NCI-H128 (cell line): ENCODE measurements around the gene PTPRN2.

Experiments
- DNase-seq: peaks from one replicate; lab custom pipeline; 2025; ENCODE audit not compliant: unreplicated experiment; lab: John Stamatoyannopoulos, UW

The PTPRN2 gene

GRCh38 chr7:158133515-158134271, 453.9 kb downstream of the PTPRN2 start:
- DNase-seq = no peak

- DNase-seq = no peak
Observed at GRCh38 chr7:158133057-158133456, 454.6 kb downstream of the PTPRN2 start.

- no peak for DNase-seq
Observed at GRCh38 chr7:158130023-158130409, 457.6 kb downstream of the PTPRN2 start.

DNA sequence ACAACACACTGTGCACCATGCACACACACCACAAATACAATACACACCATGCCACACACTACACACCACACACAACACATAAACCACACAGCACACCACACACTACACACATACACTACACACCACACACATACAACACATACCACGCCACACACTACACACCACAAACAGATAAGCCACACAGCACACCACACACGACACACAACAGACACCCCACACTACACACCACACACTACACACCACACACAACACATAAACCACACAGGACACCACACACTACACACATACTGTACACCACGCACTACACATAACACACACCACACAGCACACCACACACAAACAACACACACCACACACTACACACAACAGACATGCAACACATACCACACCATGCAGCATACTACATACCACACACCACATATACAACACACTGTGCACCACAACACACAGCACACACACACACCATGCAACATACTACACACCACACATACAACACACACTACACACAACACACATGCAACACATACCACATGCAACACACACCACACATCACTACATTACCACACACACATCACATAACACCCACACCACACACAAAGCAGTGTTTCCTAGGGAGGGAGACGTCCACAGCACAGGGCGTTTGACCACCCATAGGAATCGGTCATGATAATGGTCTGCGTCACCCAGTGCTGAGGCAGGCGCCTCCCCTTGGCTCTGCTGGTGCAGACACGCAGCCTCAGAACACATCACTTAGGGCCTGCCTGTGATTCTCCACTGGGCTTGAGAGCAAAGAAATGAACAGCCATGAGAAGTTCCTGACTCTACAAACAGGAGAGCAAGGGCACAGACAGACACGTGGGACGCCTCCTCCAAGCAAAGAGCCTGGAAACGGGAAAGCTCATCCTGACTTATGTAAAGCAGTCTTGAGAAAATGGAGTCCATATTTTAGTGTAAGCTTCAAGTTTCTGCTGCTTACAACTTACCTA, 458.3 kb downstream of the PTPRN2 start:
- DNase-seq = no peak

DNA sequence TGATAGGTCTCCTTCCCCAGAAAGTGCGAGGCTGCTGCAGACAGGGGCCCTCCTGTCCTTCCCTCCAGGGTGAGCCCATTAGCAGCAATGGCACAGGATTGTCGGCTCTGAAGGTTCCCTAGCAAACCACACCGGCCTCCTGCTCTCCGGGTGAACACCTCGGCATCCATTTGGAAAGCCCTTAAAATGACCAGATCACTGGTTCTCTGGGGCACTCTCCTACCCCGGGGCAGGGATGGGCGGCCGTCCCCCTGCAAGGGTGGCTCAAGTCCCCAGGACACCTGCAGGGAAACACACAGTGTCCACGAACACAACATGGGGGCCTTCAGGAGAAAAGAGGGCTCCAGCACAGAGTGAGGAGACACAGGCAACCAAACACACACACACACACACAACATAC, 459.1 kb downstream of the PTPRN2 start:
- DNase-seq = no peak

- no peak for DNase-seq
Observed at GRCh38 chr7:158127241-158127640, 460.4 kb downstream of the PTPRN2 start.

- no peak for DNase-seq
Observed at GRCh38 chr7:158126661-158127060, 461.0 kb downstream of the PTPRN2 start.

DNA sequence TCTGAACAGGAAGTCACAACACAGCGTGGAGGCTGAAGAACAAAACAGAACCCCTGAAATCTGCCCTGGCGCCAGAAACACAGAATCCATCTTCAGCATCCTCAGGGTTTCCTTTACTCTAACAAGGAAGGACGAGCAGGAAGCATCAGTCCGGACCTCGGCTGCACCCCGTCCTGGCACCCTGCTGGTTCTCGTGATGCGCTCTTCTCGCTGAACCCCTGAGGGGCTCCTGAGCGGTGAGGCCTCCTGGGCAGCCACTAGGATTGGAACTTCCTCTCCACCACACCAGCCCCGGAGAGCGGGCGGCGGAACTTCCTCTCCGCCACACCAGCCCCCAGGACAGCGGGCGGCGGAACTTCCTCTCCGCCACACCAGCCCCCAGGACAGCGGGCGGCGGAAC, 461.9 kb downstream of the PTPRN2 start:
- DNase-seq = no peak

DNA sequence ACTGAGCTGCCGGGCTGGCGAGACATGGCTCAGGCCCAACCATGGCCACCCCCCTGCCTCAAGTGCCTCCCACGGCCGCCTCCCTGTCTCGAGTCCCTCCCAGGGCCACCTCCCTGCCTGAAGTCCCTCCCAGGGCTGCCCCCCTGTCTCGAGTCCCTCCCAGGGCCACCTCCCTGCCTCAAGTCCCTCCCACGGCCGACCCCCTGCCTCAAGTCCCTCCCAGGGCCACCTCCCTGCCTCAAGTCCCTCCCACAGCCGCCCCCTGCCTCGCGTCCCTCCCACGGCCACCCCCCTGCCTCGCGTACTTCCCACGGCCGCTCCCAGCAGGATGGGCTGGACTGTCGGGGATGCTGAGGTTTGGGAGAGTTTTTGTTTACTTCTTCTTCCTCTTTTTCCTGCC, 462.5 kb downstream of the PTPRN2 start:
- DNase-seq = no peak

DNA sequence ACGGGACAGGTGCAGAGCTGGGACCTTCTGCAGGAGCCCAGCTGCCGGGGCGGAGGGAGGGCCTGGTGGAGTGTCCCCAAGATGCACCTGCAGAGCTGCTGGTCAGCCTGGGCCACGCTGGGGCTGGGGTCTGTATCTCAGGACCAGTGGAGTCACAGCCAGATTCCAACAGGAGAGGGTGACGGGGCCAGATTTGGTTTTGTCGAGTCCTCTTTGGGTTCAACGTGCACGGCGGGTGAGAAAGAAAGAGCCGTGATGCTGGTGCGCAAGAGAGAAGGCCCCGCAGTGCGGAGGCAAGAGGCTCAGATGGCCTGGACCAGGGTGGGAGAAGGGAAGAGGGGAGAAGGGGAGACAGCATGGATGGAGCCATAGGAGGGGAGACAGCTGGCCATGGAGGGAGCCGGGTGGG, 462.9 kb downstream of the PTPRN2 start:
- no peak for DNase-seq

GRCh38 chr7:158123753-158124152, 463.9 kb downstream of the PTPRN2 start:
- DNase-seq = no peak

GRCh38 chr7:158123214-158123613, 464.4 kb downstream of the PTPRN2 start:
- DNase-seq = no peak

DNA sequence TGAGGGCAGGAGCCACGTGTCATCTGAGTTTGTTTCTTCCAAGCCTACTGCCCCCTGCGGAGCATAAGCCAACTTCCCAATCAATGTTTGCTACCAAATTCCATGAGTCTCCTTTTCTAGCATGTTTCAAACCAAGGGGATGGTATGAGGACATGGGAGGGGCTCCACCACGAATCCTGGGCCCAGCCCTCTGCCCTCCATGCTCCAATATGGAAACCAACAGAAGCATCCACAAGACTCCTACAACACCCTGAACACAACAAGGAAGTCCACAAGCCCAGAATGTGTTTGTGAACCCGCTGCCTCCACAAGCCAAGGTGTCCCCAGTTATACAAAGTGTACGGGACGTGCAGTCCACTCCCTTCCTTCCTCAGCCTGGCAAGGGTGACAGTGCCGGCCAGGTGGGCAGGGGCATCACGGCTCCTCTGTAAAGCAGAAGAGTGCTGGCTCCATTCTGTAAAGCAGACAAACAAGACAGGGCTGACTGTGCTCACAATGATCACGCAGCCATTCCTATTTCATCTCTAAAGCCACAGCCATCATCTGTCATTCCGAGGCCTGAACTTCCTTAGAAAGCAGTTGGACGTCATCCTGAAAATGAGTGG, 466.1 kb downstream of the PTPRN2 start:
- DNase-seq = no peak

GRCh38 chr7:158120716-158121115, 466.9 kb downstream of the PTPRN2 start:
- no peak for DNase-seq

DNA sequence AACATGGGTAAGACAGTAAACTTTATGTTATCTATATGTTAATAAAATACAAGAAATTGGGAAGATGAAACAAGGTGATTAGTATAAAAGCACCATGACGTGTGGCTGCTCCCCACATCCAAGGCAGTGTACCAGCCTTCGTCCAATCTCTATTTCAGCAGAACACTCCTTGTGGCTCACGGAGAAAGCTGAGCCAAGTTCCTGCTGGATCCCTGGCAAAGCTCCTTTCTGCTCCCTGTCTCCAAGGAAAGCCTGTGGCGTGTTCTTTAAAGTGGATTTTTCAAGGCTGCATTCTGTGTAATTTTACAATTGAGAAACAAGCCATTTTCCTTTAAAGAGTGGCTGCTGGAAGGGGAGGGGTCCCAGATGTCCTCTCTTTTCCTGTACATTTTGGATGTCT, 467.3 kb downstream of the PTPRN2 start:
- no peak for DNase-seq

- DNase-seq = no peak
Observed at GRCh38 chr7:158117341-158118222, 470.0 kb downstream of the PTPRN2 start.

DNA sequence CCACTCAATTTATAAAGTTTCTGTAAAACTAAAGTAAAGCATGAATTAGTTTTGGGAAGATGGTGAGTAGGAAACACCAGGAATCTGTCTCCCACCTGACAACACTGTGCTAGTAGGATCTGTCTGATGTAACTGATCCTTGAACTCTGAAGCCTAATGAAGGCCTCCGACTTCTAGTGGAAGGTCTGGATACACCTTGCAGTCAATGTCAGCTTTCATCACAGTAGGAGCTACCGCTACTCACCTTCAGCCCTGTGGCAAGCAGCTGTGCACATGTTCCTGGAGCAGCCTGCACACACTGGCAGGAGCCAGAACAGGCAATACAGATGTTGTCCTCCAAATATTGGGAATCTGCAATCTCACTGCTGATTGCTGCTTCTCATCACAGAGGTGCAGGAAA, 471.4 kb downstream of the PTPRN2 start:
- DNase-seq = no peak

GRCh38 chr7:158114056-158114850, 473.4 kb downstream of the PTPRN2 start:
- no peak for DNase-seq

- no peak for DNase-seq
Observed at GRCh38 chr7:158113321-158114025, 474.1 kb downstream of the PTPRN2 start.
